Lung (tissue), 13 donors: ENCODE measurements around the gene FRAT2. TPM values are rescaled to one million over a fixed set of nuclear protein-coding genes. Genes with fewer than 3 reads are reported as not detected.
"Not testable (repeated sequence)": the region's sequence is repeated elsewhere in the genome, so short reads cannot be mapped to it uniquely, and the experiment has no call there.

Source experiments
- ATAC-seq: fragments of 200-7000 bp; cut with Tn5 transposase; one replicate; pipeline ENCODE4 v1.9.1; 2020; ENCODE audit warnings: moderate number of reproducible peaks; ENCODE audit not compliant: insufficient read depth, low FRiP score
- DNase-seq, 3 donors: peaks; one replicate each; pipeline ENCODE4 v3.0.0-alpha.2; 2013 to 2017
- H3K27ac ChIP-seq, 2 donors: one replicate each; pipeline ENCODE4 v1.5.1; 2013; ENCODE audit warnings: mild to moderate bottlenecking in 2 of 2, moderate library complexity in 2 of 2, control low read depth in 1 of 2, inconsistent platforms in 1 of 2, low read depth in 1 of 2, low read length in 1 of 2
- H3K27me3 ChIP-seq, 3 donors: one replicate each; pipeline ENCODE4 v1.5.1; 2013; ENCODE audit warnings: low read length in 2 of 3; ENCODE audit not compliant: control insufficient read depth in 3 of 3, insufficient read depth in 3 of 3
- H3K36me3 ChIP-seq, 4 donors: one replicate each; pipeline ENCODE4 v1.5.1; 2013; ENCODE audit warnings: low read length in 4 of 4, mild to moderate bottlenecking in 1 of 4, moderate library complexity in 1 of 4; ENCODE audit not compliant: control insufficient read depth in 4 of 4, insufficient read depth in 4 of 4
- H3K4me1 ChIP-seq, 5 donors: one replicate each; pipeline ENCODE4 v1.5.1; 2013; ENCODE audit warnings: low read length in 5 of 5, mild to moderate bottlenecking in 2 of 5, moderate library complexity in 1 of 5; ENCODE audit not compliant: control insufficient read depth in 5 of 5, insufficient read depth in 5 of 5
- H3K4me3 ChIP-seq: one replicate; pipeline ENCODE4 v1.5.1; 2013; ENCODE audit warnings: mild to moderate bottlenecking, control low read depth, moderate library complexity
- H3K9ac ChIP-seq, 2 donors: one replicate each; pipeline ENCODE4 v1.5.1; 2013; ENCODE audit warnings: low read length in 2 of 2, control low read depth in 1 of 2; ENCODE audit not compliant: insufficient read depth in 1 of 2
- H3K9me3 ChIP-seq, 4 donors: one replicate each; pipeline ENCODE4 v1.5.1; 2013; ENCODE audit warnings: low read length in 3 of 4, mild to moderate bottlenecking in 1 of 4, moderate library complexity in 1 of 4; ENCODE audit not compliant: control insufficient read depth in 4 of 4, insufficient read depth in 3 of 4
- WGBS, 2 donors: extraction: QIAGEN DNeasy Blood & Tissue Kit; methylation state at CpG; one replicate each; pipeline ENCODE4 v1.1.7; 2013; 5-methylcytosine and 5-hydroxymethylcytosine counted together
- polyA plus RNA-seq, 2 donors: library from polyadenylated mRNA; stranded (reverse); fragments of 200-250 nt; gene quantifications; one replicate each; pipeline ENCODE4 v1.2.1, GENCODE V29; 2013
- small RNA-seq: library from RNA; depleted of rRNA; stranded (forward); fragments of <200 nt; gene quantifications from one replicate; pipeline ENCODE3, GENCODE V24; 2014; ENCODE audit warnings: low replicate concordance
- total RNA-seq, 2 donors: library from RNA; depleted of rRNA in 1 of 2; stranded (reverse); fragments of >200 nt in 1 of 2; gene quantifications; one replicate each; pipeline ENCODE4 v1.2.1, GENCODE V29; 2014 to 2021
- TF ChIP-seq, protein P1 (sequence below): IDR thresholded peaks from 2 replicates; pipeline ENCODE4 v1.5.1; 2012; ENCODE audit warnings: mild to moderate bottlenecking; ENCODE audit errors: control extremely low read depth, extremely low read depth
- donor health status: control.
- donor health status: control.
- donor health status: Bipolar disorder and iron deficiency.
- donor health status: healthy.
- donor health status: DM: yes; HTN: yes; CAD: no.

FRAT2 gene
- total and polyA plus RNA-seq, 4 donors = 7.0 to 25.9 (median 17.3) TPM

DNA sequence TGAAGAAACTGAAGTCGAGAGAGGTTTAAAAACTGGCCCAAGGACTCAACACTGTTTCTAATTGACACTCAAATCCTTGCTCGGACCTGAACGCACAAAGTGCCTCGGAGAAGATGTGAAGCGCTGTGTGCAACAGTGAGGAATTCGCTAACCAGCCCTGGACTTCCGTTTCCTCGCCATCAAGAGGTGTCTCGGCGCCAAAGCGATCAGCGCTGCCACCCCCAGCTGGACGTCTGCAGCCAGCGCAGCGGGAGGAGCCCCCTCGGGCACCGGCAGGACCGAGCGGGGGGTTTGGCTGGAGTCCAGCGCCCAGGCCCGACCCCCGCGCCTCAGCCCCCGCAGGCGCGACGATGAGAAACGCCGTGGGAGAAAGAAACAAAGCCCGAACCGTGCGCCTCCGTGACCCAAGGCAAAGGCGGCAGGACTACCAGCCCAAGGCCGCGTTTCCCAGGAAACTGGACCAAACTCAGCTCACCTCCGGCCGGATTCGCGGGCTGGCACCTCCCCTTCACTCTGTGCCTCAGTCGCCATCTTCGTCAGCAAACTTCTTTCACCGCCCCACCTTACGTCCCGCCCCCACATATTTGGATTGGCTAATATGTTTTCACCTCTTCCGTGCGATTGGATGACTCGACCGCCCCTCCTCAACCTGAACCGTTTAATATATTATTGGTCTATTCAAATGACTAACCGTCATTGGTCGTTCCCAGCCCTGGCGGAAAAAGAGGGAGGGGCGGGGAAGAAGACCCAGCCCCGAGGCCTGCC is 42.2 kb downstream of the FRAT2 start, which contains the start of gene ARHGAP19:
TSS of gene ARHGAP19 (minus strand) at position 541 of the 765 bp plus-strand sequence. CDS start at position 531, 10 bp downstream.
- Histone ChIP-seq H3K27ac (peak within 1 kb of the TSS; percentile 93 to 94), H3K4me1 (peaks cover 0 to 9% (median 3%) of the 10 kb centered on the region in 5 donors), H3K27me3 (no peaks in the 10 kb centered on the region), H3K9me3 (no peaks in the 10 kb centered on the region), H3K36me3 (peaks cover 0 to 1% (median 0%) of the 10 kb centered on the region in 4 donors), H3K4me3 (peak within 1 kb of the TSS; percentile 73), H3K9ac (peak within 1 kb of the TSS; percentile 78 to 85)
- ATAC-seq = peak; percentile 98
- DNase-seq = peak; percentile 98 to 100 (median 99)
- TF ChIP-seq, protein P1, sequence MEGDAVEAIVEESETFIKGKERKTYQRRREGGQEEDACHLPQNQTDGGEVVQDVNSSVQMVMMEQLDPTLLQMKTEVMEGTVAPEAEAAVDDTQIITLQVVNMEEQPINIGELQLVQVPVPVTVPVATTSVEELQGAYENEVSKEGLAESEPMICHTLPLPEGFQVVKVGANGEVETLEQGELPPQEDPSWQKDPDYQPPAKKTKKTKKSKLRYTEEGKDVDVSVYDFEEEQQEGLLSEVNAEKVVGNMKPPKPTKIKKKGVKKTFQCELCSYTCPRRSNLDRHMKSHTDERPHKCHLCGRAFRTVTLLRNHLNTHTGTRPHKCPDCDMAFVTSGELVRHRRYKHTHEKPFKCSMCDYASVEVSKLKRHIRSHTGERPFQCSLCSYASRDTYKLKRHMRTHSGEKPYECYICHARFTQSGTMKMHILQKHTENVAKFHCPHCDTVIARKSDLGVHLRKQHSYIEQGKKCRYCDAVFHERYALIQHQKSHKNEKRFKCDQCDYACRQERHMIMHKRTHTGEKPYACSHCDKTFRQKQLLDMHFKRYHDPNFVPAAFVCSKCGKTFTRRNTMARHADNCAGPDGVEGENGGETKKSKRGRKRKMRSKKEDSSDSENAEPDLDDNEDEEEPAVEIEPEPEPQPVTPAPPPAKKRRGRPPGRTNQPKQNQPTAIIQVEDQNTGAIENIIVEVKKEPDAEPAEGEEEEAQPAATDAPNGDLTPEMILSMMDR = no peak
- 0% methylated on average over 55 of the region's 55 CpGs for WGBS, 2 donors

DNA sequence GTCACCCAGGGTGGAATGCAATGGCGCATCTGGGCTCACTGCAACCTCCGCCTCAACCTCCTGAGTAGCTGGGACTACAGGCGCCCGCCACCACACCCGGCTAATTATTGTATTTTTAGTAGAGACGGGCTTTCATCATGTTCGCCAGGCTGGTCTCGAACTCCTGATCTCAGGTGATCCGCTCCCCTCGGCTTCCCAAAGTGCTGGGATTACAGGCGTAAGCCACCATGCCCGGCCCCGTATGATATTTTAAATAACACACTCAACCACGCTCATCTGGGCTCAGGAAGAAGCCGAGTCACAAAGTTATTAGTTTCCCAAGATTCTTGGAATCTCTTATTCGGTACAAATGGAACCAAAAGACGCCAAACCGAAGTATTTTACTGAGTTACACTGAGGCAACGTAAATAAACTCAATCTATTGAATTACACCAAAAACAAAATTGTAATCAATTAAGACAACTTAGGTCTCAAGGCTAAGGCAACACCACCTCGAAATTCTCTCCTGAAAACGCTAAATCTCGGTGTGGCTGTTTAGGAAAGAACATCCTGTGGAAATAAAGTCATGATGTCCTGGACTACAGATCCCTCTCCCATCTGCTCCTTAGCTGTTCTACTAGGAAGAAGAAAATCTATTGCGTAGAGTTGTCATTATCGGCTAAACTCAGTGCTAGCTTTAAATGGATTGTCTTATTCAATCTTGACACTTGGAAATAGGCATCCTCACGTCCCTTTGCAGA is 43.0 kb downstream of the FRAT2 start:
- Histone ChIP-seq H3K9me3 (no peaks in the 10 kb centered on the region), H3K27me3 (no peaks in the 10 kb centered on the region), H3K4me1 (peaks cover 0 to 9% (median 3%) of the 10 kb centered on the region in 5 donors), H3K4me3 (peak overlapping the region; percentile 73), H3K27ac (peak overlapping the region; percentile 93 to 94), H3K9ac (peak overlapping the region; percentile 78 to 85), H3K36me3 (peaks cover 0 to 6% (median 2%) of the 10 kb centered on the region in 4 donors)
- ATAC-seq = no peak
- TF ChIP-seq, protein P1 = no peak
- DNase-seq = peak in 1 of 3 donors; percentile 6
- 51 to 58% methylated on average over 25 of the region's 25 CpGs for WGBS, 2 donors

GRCh38 chr10:97290576-97291356 is 43.8 kb downstream of the FRAT2 start:
- H3K4me3 ChIP-seq, H3K27ac ChIP-seq: not testable (repeated sequence)
- 93 to 94% methylated on average over 17 of the region's 17 CpGs for WGBS, 2 donors

DNA sequence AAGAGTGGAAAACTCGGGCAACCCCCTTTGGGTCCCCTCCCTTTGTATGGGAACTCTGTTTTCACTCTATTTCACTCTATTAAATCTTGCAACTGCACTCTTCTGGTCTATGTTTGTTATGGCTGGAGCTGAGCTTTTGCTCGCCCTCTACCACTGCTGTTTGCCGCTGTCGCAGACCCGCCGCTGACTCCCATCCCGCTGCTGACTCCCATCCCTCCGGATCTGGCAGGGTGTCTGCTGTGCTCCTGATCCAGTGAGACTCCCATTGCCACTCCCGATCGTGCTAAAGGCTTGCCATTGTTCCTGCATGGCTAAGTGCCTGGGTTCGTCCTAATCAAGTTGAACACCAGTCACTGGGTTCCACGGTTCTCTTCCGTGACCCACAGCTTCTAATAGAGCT is 44.5 kb downstream of the FRAT2 start:
- not testable (repeated sequence) for H3K36me3 ChIP-seq, H3K4me1 ChIP-seq, H3K27ac ChIP-seq, DNase-seq, H3K9me3 ChIP-seq, ATAC-seq, H3K9ac ChIP-seq, H3K27me3 ChIP-seq, H3K4me3 ChIP-seq
- 95 to 96% methylated on average over 13 of the region's 13 CpGs for WGBS, 2 donors

More at GRCh38 chr10:97290576-97291356, 43.8 kb downstream of the FRAT2 start:
- H3K9ac ChIP-seq, H3K9me3 ChIP-seq, H3K4me1 ChIP-seq, DNase-seq, H3K36me3 ChIP-seq, H3K27me3 ChIP-seq, ATAC-seq: not testable (repeated sequence)

Small RNA genes lying within 50 kb of the gene (small RNA-seq; reads per million reads assigned to genes)
- not detected for gene RF00017

Other genes with a start within 250 kb of the FRAT2 start
- 1 to 10 TPM in 1 of 2 donors, under 1 TPM in 1; 0.74 to 5.6 TPM for gene SLIT1, start 148.8 kb downstream of the FRAT2 start, total RNA-seq
- gene SLIT1, start 148.8 kb downstream of the FRAT2 start, polyA plus RNA-seq = under 1 TPM; 0.39 to 0.41 TPM
- gene ARHGAP19, start 42.1 kb downstream of the FRAT2 start, total RNA-seq = 10 to 100 TPM; 10.0 to 20.4 TPM
- 1 to 10 TPM; 1.9 to 6.9 TPM for gene ARHGAP19, start 42.1 kb downstream of the FRAT2 start, polyA plus RNA-seq
- 10 to 100 TPM in 1 of 2 donors, 1 to 10 TPM in 1; 4.0 to 10.9 TPM for gene FRAT1, start 15.5 kb downstream of the FRAT2 start, total RNA-seq
- 10 to 100 TPM in 1 of 2 donors, 1 to 10 TPM in 1; 2.3 to 14.3 TPM for gene FRAT1, start 15.5 kb downstream of the FRAT2 start, polyA plus RNA-seq
- gene RRP12, start 66.6 kb upstream of the FRAT2 start, total RNA-seq = 10 to 100 TPM; 12.7 to 44.2 TPM
- gene RRP12, start 66.6 kb upstream of the FRAT2 start, polyA plus RNA-seq = 10 to 100 TPM; 18.9 to 24.6 TPM
- 100 to 1,000 TPM in 1 of 2 donors, 10 to 100 TPM in 1; 81.2 to 192 TPM for gene PGAM1, start 91.5 kb upstream of the FRAT2 start, total RNA-seq
- 100 to 1,000 TPM in 1 of 2 donors, 10 to 100 TPM in 1; 49.1 to 280 TPM for gene PGAM1, start 91.5 kb upstream of the FRAT2 start, polyA plus RNA-seq
- 10 to 100 TPM; 28.7 to 30.2 TPM for gene EXOSC1, start 111.3 kb upstream of the FRAT2 start, total RNA-seq
- 10 to 100 TPM; 31.3 to 60.3 TPM for gene EXOSC1, start 111.3 kb upstream of the FRAT2 start, polyA plus RNA-seq
- 10 to 100 TPM; 35.5 to 63.3 TPM for gene ZDHHC16, start 111.4 kb upstream of the FRAT2 start, total RNA-seq
- gene ZDHHC16, start 111.4 kb upstream of the FRAT2 start, polyA plus RNA-seq = 10 to 100 TPM; 44.2 to 53.7 TPM
- 10 to 100 TPM; 68.8 to 74.5 TPM for gene MMS19, start 163.7 kb upstream of the FRAT2 start, total RNA-seq
- 10 to 100 TPM; 39.9 to 56.2 TPM for gene MMS19, start 163.7 kb upstream of the FRAT2 start, polyA plus RNA-seq
- gene UBTD1, start 164.2 kb upstream of the FRAT2 start, total RNA-seq = 10 to 100 TPM; 26.3 to 44.1 TPM
- 10 to 100 TPM; 41.8 to 70.4 TPM for gene UBTD1, start 164.2 kb upstream of the FRAT2 start, polyA plus RNA-seq
- 1 to 10 TPM in 1 of 2 donors, not detected in 1; 3.1 TPM for gene ANKRD2, start 238.1 kb upstream of the FRAT2 start, total RNA-seq
- gene ANKRD2, start 238.1 kb upstream of the FRAT2 start, polyA plus RNA-seq = 1 to 10 TPM; 1.2 to 3.0 TPM
- 1 to 10 TPM in 1 of 2 donors, under 1 TPM in 1; 0.63 to 2.3 TPM for gene HOGA1, start 249.7 kb upstream of the FRAT2 start, total RNA-seq
- gene HOGA1, start 249.7 kb upstream of the FRAT2 start, polyA plus RNA-seq = under 1 TPM; 0.30 to 0.91 TPM